GM23248 (cell line): Measurements from ENCODE around the gene RGS17.

Experiments
- EZH2 ChIP-seq: fragments of 200-600 bp; sonication (generic); IDR thresholded peaks from 2 replicates; pipeline ENCODE4 v1.6.1; 2018; ENCODE audit warnings: antibody characterized with exemption, mild to moderate bottlenecking; ENCODE audit not compliant: insufficient read depth, poor library complexity, severe bottlenecking
- EZH2phosphoT487 ChIP-seq: fragments of 200-600 bp; sonication (generic); IDR thresholded peaks from 2 replicates; pipeline ENCODE4 v1.6.1; 2018; ENCODE audit warnings: antibody characterized with exemption, moderate library complexity, mild to moderate bottlenecking, low read depth; ENCODE audit not compliant: insufficient read depth

DNA sequence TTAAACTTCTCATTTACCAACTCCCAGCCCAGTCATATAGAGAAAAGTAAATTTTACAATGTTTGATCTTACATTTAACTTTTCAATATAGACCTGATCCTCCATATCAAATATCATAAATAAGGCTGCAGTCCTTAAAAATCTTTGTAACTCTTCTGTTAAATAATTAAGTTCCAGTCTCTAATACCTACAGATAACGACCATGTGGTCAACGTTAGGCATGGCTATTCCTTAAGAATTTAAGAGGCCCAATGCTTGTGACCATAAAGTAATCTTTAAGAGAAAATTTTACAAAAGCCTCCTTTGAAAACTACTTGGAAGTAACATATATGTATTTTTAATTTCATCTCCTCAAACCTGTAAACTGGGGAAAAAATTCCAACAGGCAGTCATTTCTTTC, 149.9 kb downstream of the RGS17 start:
- TF ChIP-seq EZH2phosphoT487: no peak
- TF ChIP-seq EZH2: no peak
